ENCODE results near the gene ITIH4.
"Not testable (repeated sequence)": the region's sequence is repeated elsewhere in the genome, so short reads cannot be mapped to it uniquely, and the experiment has no call there.

Gene ITIH4

DNA sequence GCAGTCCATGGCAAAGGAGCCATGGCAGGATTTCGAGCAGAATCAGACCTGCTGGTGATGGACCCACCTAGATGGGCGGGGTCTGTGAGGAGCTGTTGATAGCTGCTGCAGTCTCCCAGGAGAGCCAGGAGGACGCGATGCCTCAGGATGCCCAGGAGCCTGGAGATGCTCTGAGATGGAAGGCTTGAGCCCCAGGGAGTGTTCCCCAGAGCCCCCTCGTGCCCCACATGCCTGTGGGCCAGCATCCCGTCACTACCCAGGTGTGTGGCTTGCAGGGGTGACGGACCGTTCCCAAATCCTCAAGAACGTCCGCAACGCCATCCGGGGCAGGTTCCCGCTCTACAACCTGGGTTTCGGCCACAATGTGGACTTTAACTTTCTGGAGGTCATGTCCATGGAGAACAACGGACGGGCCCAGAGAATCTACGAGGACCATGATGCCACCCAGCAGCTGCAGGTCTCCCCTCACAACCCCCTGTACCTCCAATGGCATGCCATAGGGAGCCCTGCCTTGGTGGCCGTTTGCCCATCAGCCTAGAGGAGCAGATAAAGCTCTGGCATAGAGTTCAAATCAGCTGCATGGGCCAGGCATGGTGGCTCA, 46.4 kb downstream of the ITIH4 start:
- no peak for TF ChIP-seq POLR2AphosphoS5 (IDR thresholded peaks at IDR 0.05; ENCODE audit: low read depth, low read length)
- TF ChIP-seq TAF1 (IDR thresholded peaks at IDR 0.05; ENCODE audit: low read depth, low read length): no peak
- TF ChIP-seq PAX5 (IDR thresholded peaks at IDR 0.05; ENCODE audit: insufficient read depth, low read length, severe bottlenecking): no peak
- no peak for TF ChIP-seq POLR2A (IDR thresholded peaks at IDR 0.05; ENCODE audit: low read depth, low read length)
- TF ChIP-seq POU2F2 (IDR thresholded peaks at IDR 0.05; ENCODE audit: low read depth, low read length): no peak
- TF ChIP-seq SPI1 (IDR thresholded peaks at IDR 0.05; ENCODE audit: low read depth, low read length): no peak
- no peak for DNase-seq (ENCODE audit: insufficient read length, low spot score)
- no peak for FAIRE-seq

DNA sequence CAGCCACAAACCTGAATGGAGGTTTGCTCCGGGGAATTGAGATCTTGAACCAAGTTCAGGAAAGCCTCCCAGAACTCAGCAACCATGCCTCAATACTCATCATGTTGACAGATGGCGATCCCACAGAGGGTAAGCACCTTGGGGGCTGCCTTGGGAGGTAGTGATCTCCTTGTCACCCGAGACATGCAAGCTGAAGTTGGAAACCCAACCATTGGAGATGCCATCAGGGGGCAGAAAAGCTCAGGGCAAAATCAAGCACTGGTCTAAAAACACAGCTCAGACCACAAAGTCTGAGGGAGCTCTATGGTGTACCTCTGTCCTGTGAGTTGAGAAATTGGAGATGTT, 47.3 kb downstream of the ITIH4 start:
- DNase-seq (ENCODE audit: insufficient read length, low spot score) (no peak), FAIRE-seq (no peak)
- TF ChIP-seq SPI1 (IDR thresholded peaks at IDR 0.05; ENCODE audit: low read depth, low read length) (no peak), TAF1 (IDR thresholded peaks at IDR 0.05; ENCODE audit: low read depth, low read length) (no peak), POLR2AphosphoS5 (IDR thresholded peaks at IDR 0.05; ENCODE audit: low read depth, low read length) (no peak), PAX5 (IDR thresholded peaks at IDR 0.05; ENCODE audit: insufficient read depth, low read length, severe bottlenecking) (no peak), POU2F2 (IDR thresholded peaks at IDR 0.05; ENCODE audit: low read depth, low read length) (no peak), POLR2A (IDR thresholded peaks at IDR 0.05; ENCODE audit: low read depth, low read length) (no peak)

DNA sequence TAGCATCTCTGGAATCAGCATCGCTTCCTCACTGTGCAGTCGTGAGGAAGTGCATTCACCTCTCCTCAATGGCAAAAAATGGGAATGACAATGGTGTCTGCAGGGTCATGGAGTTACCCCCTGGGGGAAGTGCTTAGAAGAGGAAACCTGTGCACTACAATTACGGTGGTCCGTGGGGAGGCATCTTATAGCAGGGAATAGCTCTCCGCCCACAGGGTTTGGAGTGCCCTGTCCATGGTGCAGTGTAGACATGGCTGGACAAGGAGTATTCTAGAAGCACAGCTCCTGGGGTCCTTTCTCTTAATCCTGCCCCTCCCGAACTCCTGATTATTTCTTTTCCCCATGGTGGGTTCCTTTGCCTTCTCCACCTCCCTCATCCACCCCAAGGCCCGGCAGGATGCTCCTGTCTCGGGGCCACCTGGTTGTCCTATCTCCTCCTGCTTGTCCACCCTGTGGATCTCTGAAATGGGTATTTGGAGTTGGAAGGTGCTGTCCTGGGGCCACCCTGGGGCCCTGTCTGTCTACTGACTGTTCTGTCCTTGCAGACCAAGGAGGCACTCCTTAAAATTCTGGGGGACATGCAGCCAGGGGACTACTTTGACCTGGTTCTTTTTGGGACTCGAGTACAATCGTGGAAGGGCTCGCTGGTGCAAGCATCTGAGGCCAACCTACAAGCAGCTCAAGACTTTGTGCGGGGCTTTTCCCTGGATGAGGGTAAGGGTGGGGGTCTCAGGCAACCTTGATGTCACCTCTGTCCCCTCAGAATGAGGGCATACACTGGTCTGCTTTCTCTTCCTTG, 47.9 kb downstream of the ITIH4 start:
- DNase-seq (ENCODE audit: insufficient read length, low spot score): no peak
- TF ChIP-seq SPI1 (IDR thresholded peaks at IDR 0.05; ENCODE audit: low read depth, low read length) (no peak), POLR2A (IDR thresholded peaks at IDR 0.05; ENCODE audit: low read depth, low read length) (no peak), POLR2AphosphoS5 (IDR thresholded peaks at IDR 0.05; ENCODE audit: low read depth, low read length) (no peak), PAX5 (IDR thresholded peaks at IDR 0.05; ENCODE audit: insufficient read depth, low read length, severe bottlenecking) (no peak), TAF1 (IDR thresholded peaks at IDR 0.05; ENCODE audit: low read depth, low read length) (no peak), POU2F2 (IDR thresholded peaks at IDR 0.05; ENCODE audit: low read depth, low read length) (no peak)
- FAIRE-seq: no peak

DNA sequence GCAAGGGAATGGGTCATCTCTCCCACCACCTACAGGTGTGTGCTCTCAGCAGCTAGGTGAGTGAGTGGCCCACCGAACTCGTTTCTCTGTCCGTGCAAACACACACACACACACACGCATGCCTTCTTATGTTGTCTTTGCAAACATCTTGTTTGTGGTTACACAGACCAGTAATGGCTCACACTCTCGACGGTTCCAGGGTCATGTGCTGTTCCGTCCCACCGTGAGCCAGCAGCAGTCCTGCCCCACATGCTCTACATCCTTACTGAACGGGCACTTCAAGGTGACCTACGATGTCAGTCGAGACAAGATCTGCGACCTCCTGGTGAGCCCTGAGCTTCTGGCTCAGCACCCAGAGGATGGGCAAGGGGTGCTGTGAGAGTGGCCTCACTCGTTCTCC, 48.7 kb downstream of the ITIH4 start:
- TF ChIP-seq PAX5 (IDR thresholded peaks at IDR 0.05; ENCODE audit: insufficient read depth, low read length, severe bottlenecking) (no peak), POLR2AphosphoS5 (IDR thresholded peaks at IDR 0.05; ENCODE audit: low read depth, low read length) (no peak), TAF1 (IDR thresholded peaks at IDR 0.05; ENCODE audit: low read depth, low read length) (no peak), POU2F2 (IDR thresholded peaks at IDR 0.05; ENCODE audit: low read depth, low read length) (no peak), POLR2A (IDR thresholded peaks at IDR 0.05; ENCODE audit: low read depth, low read length) (no peak), SPI1 (IDR thresholded peaks at IDR 0.05; ENCODE audit: low read depth, low read length) (no peak)
- no peak for DNase-seq (ENCODE audit: insufficient read length, low spot score)
- no peak for FAIRE-seq

DNA sequence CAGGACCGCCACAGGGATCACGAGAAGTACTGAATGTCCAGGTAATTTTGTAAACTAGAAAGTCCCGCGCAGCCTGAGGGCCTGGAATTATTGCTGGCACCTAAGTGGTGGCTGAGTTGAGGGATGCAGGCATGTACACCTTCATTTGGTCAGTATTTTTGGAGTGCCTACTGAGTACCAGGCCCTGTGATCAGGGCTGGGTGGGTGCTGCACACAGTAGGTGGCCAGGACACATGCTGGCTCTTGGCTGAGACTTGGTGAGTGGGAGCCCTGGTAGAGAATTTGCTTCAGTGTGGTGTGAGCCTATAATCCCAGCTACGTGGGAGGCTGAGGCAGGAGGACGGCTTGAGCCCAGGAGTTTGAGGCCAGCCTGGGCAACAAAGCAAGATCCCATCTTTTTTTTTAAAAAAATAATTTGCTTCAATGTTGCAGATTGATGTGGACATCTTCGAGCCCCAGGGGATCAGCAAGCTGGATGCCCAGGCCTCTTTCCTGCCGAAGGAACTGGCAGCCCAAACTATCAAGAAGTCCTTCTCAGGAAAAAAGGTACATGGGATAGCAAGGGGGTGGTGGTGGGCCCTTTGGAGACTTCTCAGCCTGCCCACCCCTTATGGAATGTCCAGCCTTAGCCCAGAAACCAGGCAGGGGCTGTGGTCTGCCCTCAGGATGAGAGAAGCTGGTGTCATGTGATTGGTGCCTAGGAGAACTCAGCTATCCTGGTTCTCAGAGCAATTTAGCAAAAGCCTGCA, 50.5 kb downstream of the ITIH4 start:
- no peak for DNase-seq (ENCODE audit: insufficient read length, low spot score)
- no peak for FAIRE-seq
- TF ChIP-seq TAF1 (IDR thresholded peaks at IDR 0.05; ENCODE audit: low read depth, low read length) (no peak), PAX5 (IDR thresholded peaks at IDR 0.05; ENCODE audit: insufficient read depth, low read length, severe bottlenecking) (no peak), SPI1 (IDR thresholded peaks at IDR 0.05; ENCODE audit: low read depth, low read length) (no peak), POU2F2 (IDR thresholded peaks at IDR 0.05; ENCODE audit: low read depth, low read length) (no peak), POLR2AphosphoS5 (IDR thresholded peaks at IDR 0.05; ENCODE audit: low read depth, low read length) (no peak), POLR2A (IDR thresholded peaks at IDR 0.05; ENCODE audit: low read depth, low read length) (no peak)

DNA sequence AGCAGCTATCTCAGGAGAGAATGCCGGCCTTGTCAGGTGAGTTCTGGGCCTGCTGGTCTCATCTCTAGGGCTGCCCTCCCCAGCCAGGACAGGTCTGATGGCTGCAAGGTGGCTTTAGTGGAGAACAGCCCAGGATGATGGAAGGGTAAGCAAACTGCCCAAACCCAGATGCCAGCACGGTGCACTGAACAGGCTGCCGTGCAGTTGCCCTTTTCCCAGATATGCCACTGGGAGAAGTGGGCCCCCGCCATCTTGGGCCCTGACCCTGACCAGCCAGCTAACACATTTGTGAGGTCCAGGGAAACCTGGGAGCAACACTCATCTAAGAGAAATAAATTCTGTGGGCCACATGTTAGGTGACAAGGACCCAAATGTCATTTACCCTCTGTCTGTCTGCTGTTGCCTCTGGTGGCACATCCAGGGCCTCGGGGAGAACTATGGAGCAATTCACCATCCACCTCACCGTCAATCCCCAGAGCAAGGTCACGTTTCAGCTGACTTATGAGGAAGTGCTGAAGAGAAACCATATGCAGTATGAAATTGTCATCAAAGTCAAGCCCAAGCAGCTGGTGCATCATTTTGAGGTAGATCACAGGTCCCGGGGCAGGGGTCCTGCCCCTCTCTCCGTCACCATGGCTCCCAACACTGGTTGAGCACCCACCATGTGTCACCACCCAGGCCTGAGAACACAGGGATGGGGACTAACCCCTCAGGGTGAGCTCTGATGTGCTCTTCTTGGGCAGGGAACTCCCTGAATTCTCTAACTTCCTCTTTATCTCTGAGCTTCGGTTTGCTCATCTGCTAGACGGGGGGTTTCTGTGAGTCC, 51.2 kb downstream of the ITIH4 start:
- peak; percentile 82 for FAIRE-seq
- DNase-seq (ENCODE audit: insufficient read length, low spot score): no peak
- TF ChIP-seq POU2F2 (IDR thresholded peaks at IDR 0.05; ENCODE audit: low read depth, low read length) (no peak), SPI1 (IDR thresholded peaks at IDR 0.05; ENCODE audit: low read depth, low read length) (peak; percentile 89), TAF1 (IDR thresholded peaks at IDR 0.05; ENCODE audit: low read depth, low read length) (no peak), POLR2AphosphoS5 (IDR thresholded peaks at IDR 0.05; ENCODE audit: low read depth, low read length) (no peak), POLR2A (IDR thresholded peaks at IDR 0.05; ENCODE audit: low read depth, low read length) (no peak)

DNA sequence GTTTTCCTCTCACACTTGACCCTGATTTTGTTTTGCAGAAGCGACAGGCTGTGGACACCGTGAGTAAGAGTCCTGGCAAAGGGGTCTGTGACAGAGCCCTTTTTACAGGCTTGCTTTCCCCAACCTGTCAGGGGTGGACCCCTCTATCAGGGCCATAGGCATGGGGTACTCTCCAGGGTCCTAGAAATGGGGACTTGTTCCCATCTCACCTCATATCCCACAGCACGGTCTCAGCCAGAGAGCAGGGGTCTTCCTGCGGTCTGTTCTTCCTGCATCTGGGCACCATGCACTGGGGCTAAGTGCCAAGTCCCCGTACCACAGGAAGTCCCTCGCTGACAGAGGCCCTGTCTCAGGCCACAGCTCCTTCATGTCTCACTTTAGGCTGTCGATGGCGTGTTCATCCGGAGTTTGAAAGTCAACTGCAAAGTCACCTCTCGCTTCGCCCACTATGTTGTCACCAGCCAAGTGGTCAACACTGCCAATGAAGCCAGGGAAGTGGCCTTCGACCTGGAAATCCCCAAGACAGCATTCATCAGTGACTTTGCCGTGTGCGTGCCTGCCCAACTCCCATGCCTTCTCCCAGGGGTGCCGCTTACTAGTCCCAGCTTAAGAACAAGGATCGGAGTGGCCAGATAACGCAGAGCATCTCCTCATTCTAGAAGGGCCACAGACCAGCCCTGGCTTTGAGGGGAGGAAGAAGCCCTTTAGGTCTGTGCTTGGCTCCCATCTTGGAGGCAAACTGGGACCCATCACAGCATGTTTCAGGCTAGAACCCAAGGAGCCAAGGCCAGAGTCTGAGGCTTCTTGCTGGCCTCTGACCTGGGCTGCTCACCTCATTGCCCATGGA, 52.3 kb downstream of the ITIH4 start:
- DNase-seq (ENCODE audit: insufficient read length, low spot score) (no peak), FAIRE-seq (no peak)
- TF ChIP-seq POU2F2 (IDR thresholded peaks at IDR 0.05; ENCODE audit: low read depth, low read length) (no peak), TAF1 (IDR thresholded peaks at IDR 0.05; ENCODE audit: low read depth, low read length) (no peak)

DNA sequence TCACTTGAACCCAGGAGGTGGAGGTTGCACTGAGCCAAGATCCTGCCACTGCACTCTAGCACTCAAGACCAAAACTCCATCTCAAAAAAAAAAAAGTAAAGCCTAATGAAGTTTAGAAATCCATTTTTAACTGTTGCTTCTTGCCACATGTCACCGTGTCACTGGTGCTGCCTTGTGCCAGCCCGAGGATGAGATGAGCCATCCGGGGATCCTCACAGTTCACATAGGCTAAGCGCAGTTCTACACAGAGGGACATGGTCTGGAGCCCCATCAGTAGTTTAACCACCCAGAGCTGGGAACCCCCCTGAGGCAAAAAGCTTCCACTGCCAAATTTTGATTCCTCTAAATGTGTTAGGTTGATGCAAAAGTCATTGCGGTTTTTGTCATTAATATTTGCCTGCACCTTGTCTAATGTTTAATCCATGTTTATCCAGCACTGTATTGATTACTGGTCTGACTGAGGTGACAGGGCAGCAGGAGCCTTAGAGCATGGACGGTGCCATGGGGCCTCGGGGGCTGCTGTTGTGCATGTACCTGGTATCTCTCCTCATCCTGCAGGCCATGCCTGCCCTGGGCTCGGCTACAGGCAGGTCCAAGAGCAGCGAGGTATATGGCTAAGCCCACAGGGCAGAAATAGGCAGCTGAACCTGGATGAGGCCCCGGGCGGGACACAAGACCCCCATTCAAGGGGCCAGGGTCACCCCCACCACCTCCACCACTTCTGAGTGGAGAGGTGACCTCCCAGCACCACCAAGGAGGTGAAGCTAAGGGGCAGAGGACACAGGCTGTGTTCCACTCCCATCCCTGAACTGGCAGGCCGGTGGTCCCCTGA, 53.1 kb downstream of the ITIH4 start, which contains the start of gene ITIH1:
Gene ITIH1, plus strand, starts transcription at position 473 of the 832 bp plus-strand sequence. Its CDS starts 17 bp downstream, at position 490.
- TF ChIP-seq POLR2AphosphoS5 (IDR thresholded peaks at IDR 0.05; ENCODE audit: low read depth, low read length) (no peak), PAX5 (IDR thresholded peaks at IDR 0.05; ENCODE audit: insufficient read depth, low read length, severe bottlenecking) (no peak), TAF1 (IDR thresholded peaks at IDR 0.05; ENCODE audit: low read depth, low read length) (no peak), SPI1 (IDR thresholded peaks at IDR 0.05; ENCODE audit: low read depth, low read length) (no peak), POLR2A (IDR thresholded peaks at IDR 0.05; ENCODE audit: low read depth, low read length) (no peak), POU2F2 (IDR thresholded peaks at IDR 0.05; ENCODE audit: low read depth, low read length) (no peak)
- FAIRE-seq: no peak
- no peak for DNase-seq (ENCODE audit: insufficient read length, low spot score)

DNA sequence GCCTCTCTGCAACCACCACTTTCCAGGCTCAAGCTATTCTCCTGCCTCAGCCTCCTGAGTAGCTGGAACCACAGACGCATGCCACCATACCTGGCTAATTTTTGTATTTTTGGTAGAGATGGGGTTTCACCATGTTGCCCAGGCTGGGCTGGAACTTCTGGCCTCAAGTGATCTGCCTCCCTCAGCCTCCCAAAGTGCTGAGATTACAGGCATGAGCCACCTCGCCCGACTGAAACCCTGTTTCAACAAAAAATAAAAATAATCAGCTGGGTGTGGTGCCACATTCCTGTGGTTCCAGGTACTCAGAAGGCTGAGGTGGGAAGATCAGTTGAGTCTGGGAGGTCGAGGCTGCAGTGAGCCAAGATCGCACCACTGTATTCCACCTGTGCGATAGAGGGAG, 54.0 kb downstream of the ITIH4 start:
- FAIRE-seq; DNase-seq (ENCODE audit: insufficient read length, low spot score): not testable (repeated sequence)
